ENCODE data around the gene FNDC3B.

Gene FNDC3B

GRCh38 chr3:172127141-172127540 lies 87.8 kb downstream of the FNDC3B start:
- H3K4me1 ChIP-seq (ENCODE audit: control insufficient read depth in 2 of 2, insufficient read depth in 1 of 2, low read depth in 1 of 2, low read length in 2 of 2): peaks cover 6 to 24% of the 10 kb centered on the region in 2 donors
- H3K23ac ChIP-seq (ENCODE audit: low read depth, low read length, poor library complexity): no peak overlapping the region
- no peaks in the 10 kb centered on the region for H3K79me1 ChIP-seq (ENCODE audit: low read depth, low read length)
- no peak overlapping the region for H2AK5ac ChIP-seq (ENCODE audit: low read depth, low read length)
- no peak overlapping the region for H2BK5ac ChIP-seq (ENCODE audit: low read length)
- no peak overlapping the region for H3K4ac ChIP-seq (ENCODE audit: low read length)
- no peak overlapping the region for H4K8ac ChIP-seq (ENCODE audit: low read depth, low read length)
- no peak overlapping the region for H3K27ac ChIP-seq (replicated peaks; ENCODE audit: low read length)
- H3K36me3 ChIP-seq (replicated peaks in 1 of 2; ENCODE audit: control insufficient read depth in 2 of 2, insufficient read depth in 2 of 2, low read length in 2 of 2): peaks cover 0 to 44% of the 10 kb centered on the region in 2 donors
- no peak overlapping the region for H2BK120ac ChIP-seq (ENCODE audit: low read depth, low read length)
- no peak overlapping the region for H2AFZ ChIP-seq (ENCODE audit: low read length)
- DNase-seq (ENCODE audit: low spot score): no peak
- no CpG with 5 or more reads among the region's 2 CpGs for WGBS, 2 donors (ENCODE audit: extremely low coverage in 2 of 2, insufficient read length in 2 of 2, insufficient replicate concordance in 1 of 2)
- no peak overlapping the region for H2BK12ac ChIP-seq (ENCODE audit: low read length)
- H4K91ac ChIP-seq (ENCODE audit: low read depth, low read length, poor library complexity): no peak overlapping the region
- no peak overlapping the region for H3K4me3 ChIP-seq (ENCODE audit: low read length in 2 of 2)
- H2BK15ac ChIP-seq (ENCODE audit: low read length): no peak overlapping the region
- no peak overlapping the region for H3K18ac ChIP-seq (ENCODE audit: low read length)
- H3K9me3 ChIP-seq (replicated peaks in 1 of 2; ENCODE audit: control insufficient read depth in 2 of 2, insufficient read depth in 1 of 2, low read depth in 1 of 2, low read length in 2 of 2): peaks cover 0 to 9% of the 10 kb centered on the region in 2 donors
- H3K4me2 ChIP-seq (ENCODE audit: insufficient read depth, low read length, poor library complexity, severe bottlenecking): no peak overlapping the region
- no peaks in the 10 kb centered on the region for H3K27me3 ChIP-seq (ENCODE audit: control insufficient read depth in 3 of 3, insufficient read depth in 3 of 3, low read depth in 1 of 3, low read length in 3 of 3)
- no peak overlapping the region for H3K9ac ChIP-seq (ENCODE audit: low read depth, low read length, poor library complexity)
- H3K14ac ChIP-seq (ENCODE audit: low read length): no peak overlapping the region

- Histone ChIP-seq H3K27me3 (ENCODE audit: control insufficient read depth in 3 of 3, insufficient read depth in 3 of 3, low read depth in 1 of 3, low read length in 3 of 3) (no peaks in the 10 kb centered on the region), H3K9me3 (replicated peaks in 1 of 2; ENCODE audit: control insufficient read depth in 2 of 2, insufficient read depth in 1 of 2, low read depth in 1 of 2, low read length in 2 of 2) (peaks cover 0 to 9% of the 10 kb centered on the region in 2 donors), H3K4me2 (ENCODE audit: insufficient read depth, low read length, poor library complexity, severe bottlenecking) (no peak overlapping the region), H4K8ac (ENCODE audit: low read depth, low read length) (no peak overlapping the region), H3K4me3 (ENCODE audit: low read length in 2 of 2) (no peak overlapping the region), H2BK120ac (ENCODE audit: low read depth, low read length) (no peak overlapping the region), H3K23ac (ENCODE audit: low read depth, low read length, poor library complexity) (no peak overlapping the region), H3K36me3 (replicated peaks in 1 of 2; ENCODE audit: control insufficient read depth in 2 of 2, insufficient read depth in 2 of 2, low read length in 2 of 2) (peaks cover 0 to 37% of the 10 kb centered on the region in 2 donors), H3K4me1 (ENCODE audit: control insufficient read depth in 2 of 2, insufficient read depth in 1 of 2, low read depth in 1 of 2, low read length in 2 of 2) (peaks cover 6 to 24% of the 10 kb centered on the region in 2 donors), H2BK5ac (ENCODE audit: low read length) (no peak overlapping the region), H2AK5ac (ENCODE audit: low read depth, low read length) (no peak overlapping the region), H3K27ac (replicated peaks; ENCODE audit: low read length) (no peak overlapping the region), H3K79me1 (ENCODE audit: low read depth, low read length) (no peaks in the 10 kb centered on the region), H4K91ac (ENCODE audit: low read depth, low read length, poor library complexity) (no peak overlapping the region), H2BK15ac (ENCODE audit: low read length) (no peak overlapping the region), H3K18ac (ENCODE audit: low read length) (no peak overlapping the region), H2AFZ (ENCODE audit: low read length) (no peak overlapping the region), H3K14ac (ENCODE audit: low read length) (no peak overlapping the region), H3K4ac (ENCODE audit: low read length) (no peak overlapping the region), H2BK12ac (ENCODE audit: low read length) (no peak overlapping the region), H3K9ac (ENCODE audit: low read depth, low read length, poor library complexity) (no peak overlapping the region)
- no CpG with 5 or more reads among the region's 6 CpGs for WGBS, 2 donors (ENCODE audit: extremely low coverage in 2 of 2, insufficient read length in 2 of 2, insufficient replicate concordance in 1 of 2)
- no peak for DNase-seq (ENCODE audit: low spot score)
Observed at GRCh38 chr3:172127929-172128580, 88.7 kb downstream of the FNDC3B start.

- H3K27ac ChIP-seq (replicated peaks; ENCODE audit: low read length): no peak overlapping the region
Observed at GRCh38 chr3:172128858-172129257, 89.5 kb downstream of the FNDC3B start.

GRCh38 chr3:172129498-172129849 lies 90.1 kb downstream of the FNDC3B start:
- no peak for DNase-seq (ENCODE audit: low spot score)
- Histone ChIP-seq H3K4me2 (ENCODE audit: insufficient read depth, low read length, poor library complexity, severe bottlenecking) (no peak overlapping the region), H3K4ac (ENCODE audit: low read length) (no peak overlapping the region), H3K4me1 (ENCODE audit: control insufficient read depth in 2 of 2, insufficient read depth in 1 of 2, low read depth in 1 of 2, low read length in 2 of 2) (peaks cover 6 to 24% of the 10 kb centered on the region in 2 donors), H3K27ac (replicated peaks; ENCODE audit: low read length) (no peak overlapping the region), H3K36me3 (replicated peaks in 1 of 2; ENCODE audit: control insufficient read depth in 2 of 2, insufficient read depth in 2 of 2, low read length in 2 of 2) (peaks cover 0 to 38% of the 10 kb centered on the region in 2 donors), H2BK15ac (ENCODE audit: low read length) (no peak overlapping the region), H4K8ac (ENCODE audit: low read depth, low read length) (no peak overlapping the region), H3K9me3 (replicated peaks in 1 of 2; ENCODE audit: control insufficient read depth in 2 of 2, insufficient read depth in 1 of 2, low read depth in 1 of 2, low read length in 2 of 2) (peaks cover 0 to 9% of the 10 kb centered on the region in 2 donors), H2BK5ac (ENCODE audit: low read length) (no peak overlapping the region), H3K14ac (ENCODE audit: low read length) (no peak overlapping the region), H3K4me3 (ENCODE audit: low read length in 2 of 2) (no peak overlapping the region), H3K23ac (ENCODE audit: low read depth, low read length, poor library complexity) (no peak overlapping the region), H3K27me3 (ENCODE audit: control insufficient read depth in 3 of 3, insufficient read depth in 3 of 3, low read depth in 1 of 3, low read length in 3 of 3) (no peaks in the 10 kb centered on the region), H2BK120ac (ENCODE audit: low read depth, low read length) (no peak overlapping the region), H4K91ac (ENCODE audit: low read depth, low read length, poor library complexity) (no peak overlapping the region), H2BK12ac (ENCODE audit: low read length) (no peak overlapping the region), H2AFZ (ENCODE audit: low read length) (no peak overlapping the region), H2AK5ac (ENCODE audit: low read depth, low read length) (no peak overlapping the region), H3K18ac (ENCODE audit: low read length) (no peak overlapping the region), H3K9ac (ENCODE audit: low read depth, low read length, poor library complexity) (no peak overlapping the region), H3K79me1 (ENCODE audit: low read depth, low read length) (no peaks in the 10 kb centered on the region)
- no CpG with 5 or more reads among the region's 1 CpG for WGBS, 2 donors (ENCODE audit: extremely low coverage in 2 of 2, insufficient read length in 2 of 2, insufficient replicate concordance in 1 of 2)

More at GRCh38 chr3:172128858-172129257, 89.5 kb downstream of the FNDC3B start:
- Histone ChIP-seq H2BK12ac (ENCODE audit: low read length) (no peak overlapping the region), H3K79me1 (ENCODE audit: low read depth, low read length) (no peaks in the 10 kb centered on the region), H2AFZ (ENCODE audit: low read length) (no peak overlapping the region), H3K4ac (ENCODE audit: low read length) (no peak overlapping the region), H3K36me3 (replicated peaks in 1 of 2; ENCODE audit: control insufficient read depth in 2 of 2, insufficient read depth in 2 of 2, low read length in 2 of 2) (peaks cover 0 to 37% of the 10 kb centered on the region in 2 donors), H2BK15ac (ENCODE audit: low read length) (no peak overlapping the region), H3K18ac (ENCODE audit: low read length) (no peak overlapping the region), H3K9me3 (replicated peaks in 1 of 2; ENCODE audit: control insufficient read depth in 2 of 2, insufficient read depth in 1 of 2, low read depth in 1 of 2, low read length in 2 of 2) (peaks cover 0 to 9% of the 10 kb centered on the region in 2 donors), H2BK5ac (ENCODE audit: low read length) (no peak overlapping the region), H2AK5ac (ENCODE audit: low read depth, low read length) (no peak overlapping the region), H3K14ac (ENCODE audit: low read length) (no peak overlapping the region), H2BK120ac (ENCODE audit: low read depth, low read length) (no peak overlapping the region), H4K8ac (ENCODE audit: low read depth, low read length) (no peak overlapping the region), H3K4me3 (ENCODE audit: low read length in 2 of 2) (no peak overlapping the region), H3K23ac (ENCODE audit: low read depth, low read length, poor library complexity) (no peak overlapping the region), H3K4me2 (ENCODE audit: insufficient read depth, low read length, poor library complexity, severe bottlenecking) (no peak overlapping the region), H3K4me1 (ENCODE audit: control insufficient read depth in 2 of 2, insufficient read depth in 1 of 2, low read depth in 1 of 2, low read length in 2 of 2) (peaks cover 6 to 24% of the 10 kb centered on the region in 2 donors), H3K27me3 (ENCODE audit: control insufficient read depth in 3 of 3, insufficient read depth in 3 of 3, low read depth in 1 of 3, low read length in 3 of 3) (no peaks in the 10 kb centered on the region), H4K91ac (ENCODE audit: low read depth, low read length, poor library complexity) (no peak overlapping the region), H3K9ac (ENCODE audit: low read depth, low read length, poor library complexity) (no peak overlapping the region)
- no CpG with 5 or more reads among the region's 9 CpGs for WGBS, 2 donors (ENCODE audit: extremely low coverage in 2 of 2, insufficient read length in 2 of 2, insufficient replicate concordance in 1 of 2)
- DNase-seq (ENCODE audit: low spot score): no peak
